ENCODE data around the gene ZNF320.
A peak's percentile ranks its signal among the peaks of the same experiment; 100 is the strongest.
"Not testable (repeated sequence)": the region's sequence is repeated elsewhere in the genome, so short reads cannot be mapped to it uniquely, and the experiment has no call there.

The ZNF320 gene

GRCh38 chr19:52889931-52890330 is 7.5 kb downstream of the ZNF320 start:
- peaks cover 58% of the 10 kb centered on the region for H3K36me3 Mint-ChIP-seq
- H3K4me1 Mint-ChIP-seq: no peaks in the 10 kb centered on the region
- DNase-seq: no peak
- CTCF ChIA-PET: no interaction called here
- H3K27me3 Mint-ChIP-seq: no peaks in the 10 kb centered on the region
- H3K9me3 Mint-ChIP-seq: peaks cover 35% of the 10 kb centered on the region
- no peak overlapping the region for H3K4me3 Mint-ChIP-seq
- H3K27ac Mint-ChIP-seq: no peak overlapping the region

GRCh38 chr19:52889076-52889475 is 8.4 kb downstream of the ZNF320 start:
- H3K9me3 Mint-ChIP-seq: peaks cover 37% of the 10 kb centered on the region
- no peak overlapping the region for H3K27ac Mint-ChIP-seq
- CTCF ChIA-PET: no interaction called here
- H3K4me3 Mint-ChIP-seq: no peak overlapping the region
- H3K27me3 Mint-ChIP-seq: no peaks in the 10 kb centered on the region
- no peak for DNase-seq
- H3K36me3 Mint-ChIP-seq: peaks cover 63% of the 10 kb centered on the region
- no peaks in the 10 kb centered on the region for H3K4me1 Mint-ChIP-seq

- peaks cover 54% of the 10 kb centered on the region for H3K36me3 Mint-ChIP-seq
- H3K27me3 Mint-ChIP-seq: no peaks in the 10 kb centered on the region
- no peak overlapping the region for H3K4me3 Mint-ChIP-seq
- DNase-seq: no peak
- CTCF ChIA-PET: no interaction called here
- H3K9me3 Mint-ChIP-seq: peaks cover 64% of the 10 kb centered on the region
- H3K4me1 Mint-ChIP-seq: no peaks in the 10 kb centered on the region
- no peak overlapping the region for H3K27ac Mint-ChIP-seq
Observed at GRCh38 chr19:52880895-52881389, 16.5 kb downstream of the ZNF320 start.

GRCh38 chr19:52872996-52873395 is 24.4 kb downstream of the ZNF320 start:
- H3K27ac Mint-ChIP-seq, DNase-seq, CTCF ChIA-PET, H3K36me3 Mint-ChIP-seq, H3K4me3 Mint-ChIP-seq, H3K4me1 Mint-ChIP-seq, H3K27me3 Mint-ChIP-seq: not testable (repeated sequence)
- peaks cover 62% of the 10 kb centered on the region for H3K9me3 Mint-ChIP-seq

GRCh38 chr19:52871466-52871865 is 26.0 kb downstream of the ZNF320 start:
- DNase-seq: no peak
- peaks cover 2% of the 10 kb centered on the region for H3K36me3 Mint-ChIP-seq
- no peaks in the 10 kb centered on the region for H3K27me3 Mint-ChIP-seq
- peaks cover 58% of the 10 kb centered on the region for H3K9me3 Mint-ChIP-seq
- no peak overlapping the region for H3K27ac Mint-ChIP-seq
- CTCF ChIA-PET: no interaction called here
- H3K4me3 Mint-ChIP-seq: no peak overlapping the region
- no peaks in the 10 kb centered on the region for H3K4me1 Mint-ChIP-seq

- H3K4me1 Mint-ChIP-seq, CTCF ChIA-PET, H3K36me3 Mint-ChIP-seq, DNase-seq, H3K4me3 Mint-ChIP-seq, H3K27ac Mint-ChIP-seq, H3K27me3 Mint-ChIP-seq: not testable (repeated sequence)
- peaks cover 40% of the 10 kb centered on the region for H3K9me3 Mint-ChIP-seq
Observed at GRCh38 chr19:52868031-52868430, 29.4 kb downstream of the ZNF320 start.

GRCh38 chr19:52857378-52858191 is 39.9 kb downstream of the ZNF320 start, which contains the start of gene ZNF468:
ZNF468 (minus strand) TSS chr19:52857619; CDS start chr19:52854272, 3,347 bp downstream.
- H3K27ac Mint-ChIP-seq: peak within 1 kb of the TSS; percentile 88
- CTCF ChIA-PET, H3K27me3 Mint-ChIP-seq: not testable (repeated sequence)
- H3K4me1 Mint-ChIP-seq: peaks cover 26% of the 10 kb centered on the region
- H3K4me3 Mint-ChIP-seq: peak within 1 kb of the TSS; percentile 90
- DNase-seq: peak; percentile 80
- H3K9me3 Mint-ChIP-seq: peaks cover 39% of the 10 kb centered on the region
- H3K36me3 Mint-ChIP-seq: peaks cover 46% of the 10 kb centered on the region

- CTCF ChIA-PET, H3K27me3 Mint-ChIP-seq, DNase-seq: not testable (repeated sequence)
- Mint-ChIP-seq H3K4me1 (peaks cover 26% of the 10 kb centered on the region), H3K9me3 (peaks cover 33% of the 10 kb centered on the region), H3K36me3 (peaks cover 52% of the 10 kb centered on the region), H3K27ac (peak overlapping the region; percentile 88), H3K4me3 (peak overlapping the region; percentile 90)
Observed at GRCh38 chr19:52856540-52857377, 40.7 kb downstream of the ZNF320 start.

All from activated naive CD4-positive, alpha-beta T cell treated with anti-CD3 and anti-CD28 coated beads, Interleukin-2, amount 10 ng/mL, durations not matched to agents 7 days and 5 days (primary cell).